ENCODE measurements around the gene KIF26A.
"Not testable (repeated sequence)": the region's sequence is repeated elsewhere in the genome, so short reads cannot be mapped to it uniquely, and the experiment has no call there.

Gene KIF26A

GRCh38 chr14:104223101-104224041 is 85.0 kb downstream of the KIF26A start:
- Histone ChIP-seq H3K4me1 (ENCODE audit: control insufficient read depth, insufficient read depth, low read length, unreplicated experiment) (no peaks in the 10 kb centered on the region), H3K4me3 (ENCODE audit: low read depth, low read length) (0 out of 2 replicates have a peak overlapping the region, but pooled peaks have one; percentile 16), H3K36me3 (ENCODE audit: insufficient read depth, low read length) (no peaks in the 10 kb centered on the region), H3K27ac (ENCODE audit: low read depth, low read length) (no peak overlapping the region), H2AFZ (ENCODE audit: low read length, unreplicated experiment) (no peak overlapping the region), H3K79me2 (ENCODE audit: control insufficient read depth, insufficient read depth, low read length, unreplicated experiment) (no peaks in the 10 kb centered on the region), H3K27me3 (ENCODE audit: insufficient read depth, low read length) (no peaks in the 10 kb centered on the region)

GRCh38 chr14:104224131-104224505 is 85.7 kb downstream of the KIF26A start:
- Histone ChIP-seq H2AFZ (ENCODE audit: low read length, unreplicated experiment) (no peak overlapping the region), H3K27ac (ENCODE audit: low read depth, low read length) (no peak overlapping the region), H3K79me2 (ENCODE audit: control insufficient read depth, insufficient read depth, low read length, unreplicated experiment) (no peaks in the 10 kb centered on the region), H3K4me3 (ENCODE audit: low read depth, low read length) (0 out of 2 replicates have a peak overlapping the region, but pooled peaks have one; percentile 16), H3K36me3 (ENCODE audit: insufficient read depth, low read length) (no peaks in the 10 kb centered on the region), H3K4me1 (ENCODE audit: control insufficient read depth, insufficient read depth, low read length, unreplicated experiment) (no peaks in the 10 kb centered on the region), H3K27me3 (ENCODE audit: insufficient read depth, low read length) (no peaks in the 10 kb centered on the region)

GRCh38 chr14:104224506-104225277 is 86.3 kb downstream of the KIF26A start:
- Histone ChIP-seq H3K4me3 (ENCODE audit: low read depth, low read length) (no peak overlapping the region), H3K36me3 (ENCODE audit: insufficient read depth, low read length) (no peaks in the 10 kb centered on the region), H3K79me2 (ENCODE audit: control insufficient read depth, insufficient read depth, low read length, unreplicated experiment) (no peaks in the 10 kb centered on the region), H3K27me3 (ENCODE audit: insufficient read depth, low read length) (no peaks in the 10 kb centered on the region), H3K27ac (ENCODE audit: low read depth, low read length) (no peak overlapping the region), H2AFZ (ENCODE audit: low read length, unreplicated experiment) (no peak overlapping the region), H3K4me1 (ENCODE audit: control insufficient read depth, insufficient read depth, low read length, unreplicated experiment) (no peaks in the 10 kb centered on the region)

- H3K27ac ChIP-seq (ENCODE audit: low read depth, low read length); H3K79me2 ChIP-seq (ENCODE audit: control insufficient read depth, insufficient read depth, low read length, unreplicated experiment); H3K27me3 ChIP-seq (ENCODE audit: insufficient read depth, low read length); H3K36me3 ChIP-seq (ENCODE audit: insufficient read depth, low read length); H2AFZ ChIP-seq (ENCODE audit: low read length, unreplicated experiment); H3K4me3 ChIP-seq (ENCODE audit: low read depth, low read length); H3K4me1 ChIP-seq (ENCODE audit: control insufficient read depth, insufficient read depth, low read length, unreplicated experiment): not testable (repeated sequence)
Measured at GRCh38 chr14:104225278-104226190, 87.1 kb downstream of the KIF26A start.

GRCh38 chr14:104226421-104227383 is 88.3 kb downstream of the KIF26A start:
- Histone ChIP-seq H2AFZ (ENCODE audit: low read length, unreplicated experiment) (no peak overlapping the region), H3K27me3 (ENCODE audit: insufficient read depth, low read length) (no peaks in the 10 kb centered on the region), H3K27ac (ENCODE audit: low read depth, low read length) (no peak overlapping the region), H3K79me2 (ENCODE audit: control insufficient read depth, insufficient read depth, low read length, unreplicated experiment) (no peaks in the 10 kb centered on the region), H3K4me3 (ENCODE audit: low read depth, low read length) (no peak overlapping the region), H3K36me3 (ENCODE audit: insufficient read depth, low read length) (no peaks in the 10 kb centered on the region), H3K4me1 (ENCODE audit: control insufficient read depth, insufficient read depth, low read length, unreplicated experiment) (no peaks in the 10 kb centered on the region)

GRCh38 chr14:104227806-104228205 is 89.4 kb downstream of the KIF26A start:
- no peak overlapping the region for H3K4me3 ChIP-seq (ENCODE audit: low read depth, low read length)
- no peak overlapping the region for H2AFZ ChIP-seq (ENCODE audit: low read length, unreplicated experiment)
- no peaks in the 10 kb centered on the region for H3K36me3 ChIP-seq (ENCODE audit: insufficient read depth, low read length)
- H3K79me2 ChIP-seq (ENCODE audit: control insufficient read depth, insufficient read depth, low read length, unreplicated experiment): no peaks in the 10 kb centered on the region
- H3K27ac ChIP-seq (ENCODE audit: low read depth, low read length): no peak overlapping the region
- no peaks in the 10 kb centered on the region for H3K4me1 ChIP-seq (ENCODE audit: control insufficient read depth, insufficient read depth, low read length, unreplicated experiment)
- H3K27me3 ChIP-seq (ENCODE audit: insufficient read depth, low read length): no peaks in the 10 kb centered on the region

- H3K27ac ChIP-seq (ENCODE audit: low read depth, low read length): no peak overlapping the region
- no peak overlapping the region for H2AFZ ChIP-seq (ENCODE audit: low read length, unreplicated experiment)
Measured at GRCh38 chr14:104228221-104228620, 89.8 kb downstream of the KIF26A start.

GRCh38 chr14:104228716-104229533 is 90.5 kb downstream of the KIF26A start:
- no peaks in the 10 kb centered on the region for H3K79me2 ChIP-seq (ENCODE audit: control insufficient read depth, insufficient read depth, low read length, unreplicated experiment)
- no peak overlapping the region for H3K4me3 ChIP-seq (ENCODE audit: low read depth, low read length)
- H3K36me3 ChIP-seq (ENCODE audit: insufficient read depth, low read length): no peaks in the 10 kb centered on the region
- no peaks in the 10 kb centered on the region for H3K4me1 ChIP-seq (ENCODE audit: control insufficient read depth, insufficient read depth, low read length, unreplicated experiment)
- H3K27ac ChIP-seq (ENCODE audit: low read depth, low read length): no peak overlapping the region
- H3K27me3 ChIP-seq (ENCODE audit: insufficient read depth, low read length): no peaks in the 10 kb centered on the region
- no peak overlapping the region for H2AFZ ChIP-seq (ENCODE audit: low read length, unreplicated experiment)

More at GRCh38 chr14:104228221-104228620, 89.8 kb downstream of the KIF26A start:
- Histone ChIP-seq H3K4me3 (ENCODE audit: low read depth, low read length) (no peak overlapping the region), H3K27me3 (ENCODE audit: insufficient read depth, low read length) (no peaks in the 10 kb centered on the region), H3K36me3 (ENCODE audit: insufficient read depth, low read length) (no peaks in the 10 kb centered on the region), H3K79me2 (ENCODE audit: control insufficient read depth, insufficient read depth, low read length, unreplicated experiment) (no peaks in the 10 kb centered on the region), H3K4me1 (ENCODE audit: control insufficient read depth, insufficient read depth, low read length, unreplicated experiment) (no peaks in the 10 kb centered on the region)

- Histone ChIP-seq H3K36me3 (ENCODE audit: insufficient read depth, low read length) (no peaks in the 10 kb centered on the region), H3K79me2 (ENCODE audit: control insufficient read depth, insufficient read depth, low read length, unreplicated experiment) (no peaks in the 10 kb centered on the region), H2AFZ (ENCODE audit: low read length, unreplicated experiment) (no peak overlapping the region), H3K4me3 (ENCODE audit: low read depth, low read length) (no peak overlapping the region), H3K27me3 (ENCODE audit: insufficient read depth, low read length) (no peaks in the 10 kb centered on the region), H3K4me1 (ENCODE audit: control insufficient read depth, insufficient read depth, low read length, unreplicated experiment) (no peaks in the 10 kb centered on the region), H3K27ac (ENCODE audit: low read depth, low read length) (no peak overlapping the region)
Measured at GRCh38 chr14:104229534-104230055, 91.2 kb downstream of the KIF26A start.

Data from ACC112 (cell line).